CD4-positive, alpha-beta T cell treated with Interleukin-12 subunit alpha and Interleukin-12 subunit beta, for 1 hour (primary cell): ENCODE measurements around the gene CLEC4F.
"Not testable (repeated sequence)": the region's sequence is repeated elsewhere in the genome, so short reads cannot be mapped to it uniquely, and the experiment has no call there.

Source experiments
- DNase-seq: peaks from one replicate; pipeline ENCODE4 v3.0.0-alpha.2; 2020

The CLEC4F gene

GRCh38 chr2:70823249-70823648 is 2.9 kb upstream of the CLEC4F start:
- no peak for DNase-seq

DNA sequence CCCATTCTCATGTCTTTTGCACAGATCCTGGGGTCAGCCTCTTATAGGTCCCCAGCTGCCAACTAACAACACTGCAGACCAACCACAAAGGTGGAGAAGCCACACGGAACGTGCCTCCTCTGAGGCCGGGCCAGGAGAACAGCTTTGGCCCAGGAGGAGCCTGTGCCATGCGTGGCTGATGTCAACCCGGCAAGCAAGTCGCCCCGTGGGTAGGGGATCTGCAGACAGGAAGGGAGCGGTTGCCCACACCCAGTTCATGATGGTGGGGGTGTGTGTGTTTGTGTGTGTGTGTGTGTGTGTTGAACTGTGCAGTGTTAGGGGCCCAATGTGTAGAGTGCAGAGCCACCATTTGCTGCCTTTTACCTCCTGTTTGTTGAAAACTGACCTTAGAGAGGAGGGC is 2.4 kb upstream of the CLEC4F start:
- peak; percentile 3 for DNase-seq

- no peak for DNase-seq
Measured at GRCh38 chr2:70817284-70817954, 3.0 kb downstream of the CLEC4F start.

DNA sequence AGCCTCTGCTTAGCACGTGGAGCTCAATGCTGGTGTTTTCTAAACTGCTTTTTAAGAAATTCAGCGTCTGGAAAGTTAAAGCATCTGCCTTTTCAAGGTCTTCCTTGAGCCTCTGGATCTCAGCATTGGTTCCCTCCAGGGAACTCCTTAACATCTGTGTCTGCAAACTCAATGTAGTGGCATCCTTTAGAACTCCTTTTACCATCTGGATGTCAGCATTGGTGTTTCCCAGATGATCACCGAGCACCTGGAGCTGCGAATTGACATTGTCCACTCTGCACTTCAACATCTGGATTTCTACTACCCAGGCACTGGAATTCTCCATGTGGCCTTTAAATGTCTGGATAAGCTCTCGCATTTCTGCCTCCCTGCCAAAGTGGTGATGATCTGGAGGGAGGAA is 3.7 kb downstream of the CLEC4F start:
- DNase-seq: no peak

DNA sequence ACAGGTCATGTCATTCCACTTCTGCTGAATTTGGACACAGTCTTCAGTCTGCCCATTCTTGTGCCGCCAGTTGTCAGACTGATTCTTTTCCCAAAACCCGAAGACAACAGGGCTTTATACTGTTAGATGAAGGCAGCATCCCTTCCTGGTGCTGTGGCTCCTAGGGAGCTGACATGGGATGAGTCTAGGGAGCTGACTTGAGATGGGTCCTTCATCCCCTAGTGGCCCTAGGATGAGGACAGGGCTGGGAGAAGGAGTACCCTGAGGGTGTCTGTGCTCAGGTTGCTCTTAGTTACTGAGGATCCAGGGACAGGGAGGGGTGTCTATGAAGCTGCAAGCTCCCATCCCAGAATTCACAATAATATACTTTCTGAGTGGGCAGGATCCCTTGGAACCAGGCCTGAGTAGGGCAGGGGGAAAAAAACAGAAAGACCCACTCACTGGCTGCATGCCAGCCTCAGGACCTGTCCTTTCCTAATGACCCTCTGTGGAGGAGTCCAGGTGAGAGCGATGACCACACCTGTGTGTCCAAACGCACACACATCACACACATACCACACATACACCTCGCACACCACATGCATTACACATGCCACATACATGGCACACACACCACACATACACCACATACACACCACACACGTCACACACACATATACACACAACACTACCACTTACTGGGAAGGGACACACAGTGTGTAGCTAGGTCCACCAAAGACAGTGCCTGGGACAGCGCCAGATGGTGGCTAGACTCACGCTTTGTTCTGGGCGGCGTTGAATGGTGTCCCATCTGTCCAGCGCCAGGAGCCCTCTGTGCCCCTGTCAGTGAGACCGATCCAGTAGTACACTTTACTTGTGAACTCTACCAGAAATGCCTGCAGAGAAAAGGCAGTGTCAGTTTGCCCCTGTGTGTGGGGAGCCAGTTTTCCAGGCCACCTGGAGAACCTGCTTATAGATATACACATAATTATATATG is 11.1 kb downstream of the CLEC4F start:
- DNase-seq: no peak

GRCh38 chr2:70807828-70808118 is 12.6 kb downstream of the CLEC4F start:
- DNase-seq: no peak

DNA sequence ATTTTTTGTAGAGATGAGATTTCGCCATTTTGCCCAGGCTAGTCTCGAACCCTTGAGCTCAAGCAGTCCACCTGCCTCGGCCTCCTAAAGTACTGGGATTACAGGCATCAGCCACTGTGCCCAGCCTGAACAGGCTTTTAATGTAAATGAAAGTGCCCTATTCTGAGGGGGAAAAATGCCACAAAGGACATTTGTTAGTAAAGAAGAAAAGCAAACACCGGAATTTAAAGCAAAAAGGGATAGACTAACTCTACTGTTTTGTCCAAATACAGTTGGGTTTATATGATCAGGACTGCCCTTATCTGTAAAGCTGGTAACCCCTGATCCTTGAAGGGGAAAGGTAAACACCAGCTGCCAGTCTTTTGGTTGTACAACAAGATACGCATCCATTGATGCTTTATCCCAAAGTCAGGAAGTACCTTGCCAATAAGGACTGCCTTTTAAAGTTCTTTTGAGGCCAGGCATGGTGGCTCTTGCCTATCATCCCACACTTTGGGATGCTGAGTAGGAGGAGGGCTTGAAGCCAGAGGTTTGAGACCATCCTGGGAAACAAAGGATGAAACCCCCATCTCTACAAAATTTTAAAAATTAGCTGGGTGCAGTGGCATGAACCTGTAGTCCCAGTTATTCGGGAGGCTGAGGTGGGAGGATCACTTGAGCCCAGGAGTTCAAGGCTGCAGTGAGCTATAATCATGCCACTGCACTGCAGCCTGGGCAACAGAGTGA is 13.1 kb downstream of the CLEC4F start:
- no peak for DNase-seq

- no peak for DNase-seq
Measured at GRCh38 chr2:70806620-70807019, 13.8 kb downstream of the CLEC4F start.

DNA sequence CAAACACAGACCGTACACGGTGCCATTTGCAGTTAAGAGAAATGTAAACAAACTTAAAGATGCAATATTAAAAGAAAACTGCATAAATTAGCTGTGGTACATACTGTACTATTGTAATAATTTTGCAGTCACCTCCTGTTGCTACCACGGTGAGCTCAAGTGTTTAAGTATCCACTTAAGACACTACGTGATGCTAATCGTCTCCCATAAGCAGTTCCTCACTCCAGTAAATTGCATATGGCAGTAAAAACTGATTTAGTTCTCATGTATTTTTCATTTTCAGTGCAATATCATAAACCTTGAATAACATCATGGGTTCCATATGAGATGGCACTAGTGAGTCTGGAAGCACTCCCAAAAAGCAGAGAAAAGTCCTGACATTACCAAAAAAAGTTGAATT is 14.4 kb downstream of the CLEC4F start:
- no peak for DNase-seq

DNA sequence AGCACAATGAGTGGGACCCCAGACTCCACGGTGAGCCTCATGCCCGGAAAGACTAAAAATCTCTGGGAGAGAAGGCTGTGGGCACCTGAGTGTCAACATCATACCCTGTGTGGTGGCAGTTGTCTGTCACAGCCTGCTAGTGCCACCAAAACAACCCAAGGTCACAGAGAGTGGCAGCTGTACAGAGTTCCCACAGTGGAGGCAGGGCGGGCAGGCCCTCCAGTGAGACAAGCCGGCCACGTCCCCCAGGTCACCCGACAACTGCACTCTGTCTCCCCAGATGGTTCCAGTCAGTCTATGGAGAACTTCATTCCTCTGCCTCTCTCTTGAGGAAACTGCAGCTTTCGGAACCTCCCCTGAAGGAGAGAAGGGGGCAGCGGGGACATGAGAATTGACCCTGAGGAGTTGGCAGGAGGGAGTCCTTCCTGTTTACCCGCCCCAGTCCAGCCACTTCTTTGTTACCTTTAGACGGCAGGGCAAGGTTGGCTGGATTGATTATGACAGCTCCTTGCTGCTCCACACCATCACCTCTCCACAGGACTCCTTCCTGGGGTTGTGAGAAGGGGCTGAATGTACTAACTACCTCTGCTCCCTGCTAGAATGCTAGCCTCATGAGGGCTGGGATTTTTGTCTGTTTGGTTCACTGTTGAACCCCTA is 18.7 kb downstream of the CLEC4F start:
- DNase-seq: no peak

GRCh38 chr2:70799706-70800105 is 20.7 kb downstream of the CLEC4F start:
- no peak for DNase-seq

- not testable (repeated sequence) for DNase-seq
Measured at GRCh38 chr2:70797996-70798395, 22.4 kb downstream of the CLEC4F start.

GRCh38 chr2:70797506-70797905 is 22.9 kb downstream of the CLEC4F start:
- DNase-seq: no peak

DNA sequence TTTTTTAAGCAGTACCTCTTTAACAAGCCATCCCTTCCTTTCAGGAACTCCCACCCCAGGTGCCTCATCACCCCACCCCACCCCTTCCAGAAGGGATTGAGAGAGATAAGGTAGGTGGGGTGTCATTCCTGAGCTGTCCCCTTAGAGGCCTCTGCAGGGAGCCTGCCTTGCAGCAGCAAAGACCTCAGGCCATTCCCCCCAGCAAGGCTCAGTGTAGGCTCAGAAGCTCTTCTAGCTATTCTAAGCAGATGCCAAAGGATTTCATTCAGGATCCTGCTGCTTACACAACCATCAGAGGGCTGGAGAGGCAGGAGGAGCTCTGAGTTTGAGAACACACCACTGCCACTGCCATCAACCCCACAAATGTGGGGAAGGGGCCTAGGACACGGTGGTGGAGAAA is 24.1 kb downstream of the CLEC4F start:
- DNase-seq: no peak

GRCh38 chr2:70795164-70795995 is 25.0 kb downstream of the CLEC4F start:
- DNase-seq: no peak

DNA sequence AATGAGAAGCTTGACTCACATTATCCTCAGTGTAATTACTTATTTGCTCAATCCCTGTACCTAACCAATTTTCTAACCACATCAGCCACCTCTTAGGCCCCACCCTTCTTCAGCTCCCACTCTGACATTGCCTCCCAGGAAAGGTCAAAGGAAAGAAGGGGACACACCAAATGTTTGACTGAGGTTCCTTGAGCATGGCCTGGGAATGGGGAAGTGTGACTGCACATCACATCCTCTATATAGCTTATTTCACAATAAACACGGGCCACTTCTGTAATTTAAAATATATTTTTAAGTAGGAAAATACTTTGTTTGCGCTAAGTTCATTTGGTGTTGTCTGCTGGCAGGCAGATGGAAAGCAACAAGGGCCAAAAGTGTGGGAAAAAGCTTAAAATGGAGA is 26.9 kb downstream of the CLEC4F start:
- no peak for DNase-seq

DNA sequence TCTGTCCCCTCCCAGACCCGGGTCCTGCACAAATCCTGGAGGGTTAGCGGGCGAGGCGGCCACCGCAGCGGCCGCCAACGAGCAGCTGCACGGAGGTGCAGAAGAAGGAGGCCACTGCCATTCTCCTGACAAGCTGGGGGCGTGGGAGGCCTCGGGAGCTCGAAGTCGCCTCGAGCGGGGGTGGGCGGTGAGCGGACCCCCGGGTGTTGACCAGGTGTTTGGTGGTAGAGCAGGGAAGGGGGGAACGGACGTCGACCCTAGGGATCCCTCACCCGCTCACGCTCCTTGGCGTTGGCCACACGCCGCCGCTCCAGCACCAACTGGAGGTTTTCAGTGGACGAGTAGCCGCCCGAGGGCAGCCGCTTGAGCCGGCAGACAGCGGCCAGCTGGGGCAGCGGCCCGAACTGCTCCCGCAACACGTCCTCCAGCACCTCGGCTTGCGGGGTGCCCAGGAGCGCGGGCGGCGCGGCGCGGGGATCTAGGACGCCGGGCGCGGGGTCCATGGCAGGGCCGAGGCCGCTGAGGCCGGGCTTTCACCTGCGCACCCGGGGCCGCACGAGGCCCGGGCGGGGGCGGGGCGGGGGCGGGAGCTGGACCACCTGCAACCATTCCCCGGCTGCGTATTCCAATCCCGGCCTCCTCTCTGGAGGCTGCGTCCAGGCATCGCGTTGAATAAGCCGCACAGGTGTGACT is 30.1 kb downstream of the CLEC4F start, which contains the start of gene FIGLA:
Gene FIGLA (minus strand): TSS at position 508 of the 693 bp plus-strand sequence. CDS start 5 bp downstream, at position 503.
- DNase-seq: no peak

GRCh38 chr2:70789304-70790135 is 30.9 kb downstream of the CLEC4F start:
- peak; percentile 63 for DNase-seq

DNA sequence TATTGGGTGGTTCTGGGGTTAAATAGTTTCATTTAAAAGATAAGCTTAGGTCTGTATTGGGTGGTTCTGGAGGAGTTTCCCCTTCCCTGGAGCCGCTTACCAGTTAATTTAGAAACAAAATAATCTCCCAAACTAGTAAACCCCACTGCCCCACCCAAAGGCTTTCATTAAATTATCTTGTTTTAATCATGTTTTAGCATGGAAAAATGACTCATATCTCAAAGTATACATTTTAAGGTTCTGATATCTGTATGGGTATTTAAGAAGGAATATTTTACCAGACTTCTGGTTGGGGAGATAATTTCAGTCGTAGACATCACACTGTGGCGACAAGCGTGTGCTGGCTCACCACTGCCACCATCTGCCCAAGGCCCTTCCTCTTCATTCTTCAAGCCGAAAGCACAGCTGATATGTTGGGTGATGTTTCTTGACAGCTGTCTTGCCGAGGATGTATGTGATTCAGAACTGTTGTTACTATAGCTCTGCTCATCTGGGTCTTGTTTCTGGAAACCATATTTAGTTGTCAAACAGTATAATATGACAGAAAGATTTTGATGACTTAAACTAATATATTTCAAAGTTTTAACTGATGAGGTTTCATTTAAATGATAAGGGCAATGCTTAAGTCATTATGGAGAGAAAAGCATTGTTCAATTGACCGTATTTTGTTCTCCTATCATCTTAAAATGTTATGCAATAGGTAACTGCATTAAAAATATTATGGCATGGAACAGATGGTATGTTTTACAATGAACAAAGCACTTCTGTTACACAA is 35.1 kb downstream of the CLEC4F start:
- peak; percentile 28 for DNase-seq

GRCh38 chr2:70784320-70784719 is 36.1 kb downstream of the CLEC4F start:
- DNase-seq: no peak
